Kasumi-1 (cell line): Measurements from ENCODE around the gene HIVEP3.
"Not testable (repeated sequence)": the region's sequence is repeated elsewhere in the genome, so short reads cannot be mapped to it uniquely, and the experiment has no call there.

Source experiments
- DNase-seq, 2 experiments: peaks; one replicate each; lab custom pipeline; 2025; lab: John Stamatoyannopoulos, UW

HIVEP3 gene

GRCh38 chr1:41558761-41559171 lies 360.0 kb downstream of the HIVEP3 start:
- DNase-seq, result no peak

GRCh38 chr1:41557751-41558455 lies 360.8 kb downstream of the HIVEP3 start:
- no peak for DNase-seq

GRCh38 chr1:41554746-41555145 lies 364.0 kb downstream of the HIVEP3 start:
- DNase-seq, result not testable (repeated sequence)

- no peak for DNase-seq
Measured at GRCh38 chr1:41547781-41548560, 370.8 kb downstream of the HIVEP3 start.

- DNase-seq, result no peak
Measured at GRCh38 chr1:41547336-41547735, 371.4 kb downstream of the HIVEP3 start.

GRCh38 chr1:41546833-41547135 lies 371.9 kb downstream of the HIVEP3 start:
- no peak for DNase-seq

GRCh38 chr1:41545996-41546832 lies 372.5 kb downstream of the HIVEP3 start:
- no peak for DNase-seq

GRCh38 chr1:41542196-41542930 lies 376.4 kb downstream of the HIVEP3 start:
- no peak for DNase-seq

- DNase-seq, result no peak
Measured at GRCh38 chr1:41541592-41541952, 377.1 kb downstream of the HIVEP3 start.

- DNase-seq, result no peak
Measured at GRCh38 chr1:41540886-41541591, 377.7 kb downstream of the HIVEP3 start.

- DNase-seq, result no peak
Measured at GRCh38 chr1:41539999-41540398, 378.7 kb downstream of the HIVEP3 start.

GRCh38 chr1:41539418-41539805 lies 379.3 kb downstream of the HIVEP3 start:
- DNase-seq, result no peak

- no peak for DNase-seq
Measured at GRCh38 chr1:41538741-41539417, 379.8 kb downstream of the HIVEP3 start.

GRCh38 chr1:41537788-41538351 lies 380.9 kb downstream of the HIVEP3 start:
- no peak for DNase-seq

GRCh38 chr1:41537251-41537650 lies 381.5 kb downstream of the HIVEP3 start:
- no peak for DNase-seq

- no peak for DNase-seq
Measured at GRCh38 chr1:41536361-41536802, 382.3 kb downstream of the HIVEP3 start.

- DNase-seq, result no peak
Measured at GRCh38 chr1:41535716-41536115, 383.0 kb downstream of the HIVEP3 start.

GRCh38 chr1:41535276-41535675 lies 383.4 kb downstream of the HIVEP3 start:
- DNase-seq, result no peak

GRCh38 chr1:41534181-41535076 lies 384.3 kb downstream of the HIVEP3 start:
- DNase-seq, result no peak

GRCh38 chr1:41533731-41534080 lies 385.0 kb downstream of the HIVEP3 start:
- DNase-seq, result no peak
